GM12874 (cell line): ENCODE results near the gene IFI35.

Experiments used
- CTCF ChIP-seq: IDR thresholded peaks from 2 replicates; pipeline ENCODE4 v1.5.1; 2011; ENCODE audit warnings: low read depth, mild to moderate bottlenecking, control low read depth, low read length, moderate library complexity; ENCODE audit not compliant: insufficient read depth

The IFI35 gene

DNA sequence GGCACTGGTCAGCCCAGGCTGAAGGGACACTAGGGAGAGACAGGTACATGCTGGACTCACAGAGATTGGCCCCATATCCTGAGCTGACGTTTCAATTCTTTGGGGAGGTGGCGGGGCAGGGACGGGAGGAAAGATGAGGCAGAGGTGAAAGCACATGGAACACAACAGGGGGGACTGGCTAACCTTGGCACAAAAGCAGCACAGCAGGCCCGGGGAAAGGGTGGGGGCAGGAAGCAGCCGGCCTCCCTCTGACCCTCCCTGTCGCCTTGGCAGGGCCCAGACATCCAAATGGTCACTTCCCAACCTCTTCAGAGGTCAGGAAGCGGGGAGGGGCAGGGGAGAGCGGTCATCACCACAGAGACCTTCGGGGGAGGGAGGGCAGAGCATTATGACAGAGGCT lies 9.0 kb downstream of the IFI35 start:
- no peak for TF ChIP-seq CTCF

DNA sequence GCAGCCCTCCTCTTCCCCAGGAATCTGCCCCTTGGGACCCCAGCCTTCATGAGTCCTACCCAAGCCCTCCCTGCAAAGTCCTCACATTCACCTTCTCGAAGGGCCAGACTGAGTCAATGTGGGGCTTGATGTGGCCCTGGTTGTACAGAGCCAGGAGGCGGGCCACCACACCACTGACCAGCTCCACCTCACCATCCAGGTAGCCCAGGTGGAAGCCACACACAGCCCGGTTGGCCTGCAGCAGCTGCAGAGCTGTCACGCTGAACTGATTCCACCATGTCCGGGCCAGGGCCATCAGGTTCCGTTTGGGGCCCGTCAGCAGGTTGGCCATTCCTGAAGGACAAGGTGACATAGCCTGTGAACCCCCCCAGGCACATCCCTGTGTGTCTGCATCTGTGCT lies 9.6 kb downstream of the IFI35 start:
- no peak for TF ChIP-seq CTCF

DNA sequence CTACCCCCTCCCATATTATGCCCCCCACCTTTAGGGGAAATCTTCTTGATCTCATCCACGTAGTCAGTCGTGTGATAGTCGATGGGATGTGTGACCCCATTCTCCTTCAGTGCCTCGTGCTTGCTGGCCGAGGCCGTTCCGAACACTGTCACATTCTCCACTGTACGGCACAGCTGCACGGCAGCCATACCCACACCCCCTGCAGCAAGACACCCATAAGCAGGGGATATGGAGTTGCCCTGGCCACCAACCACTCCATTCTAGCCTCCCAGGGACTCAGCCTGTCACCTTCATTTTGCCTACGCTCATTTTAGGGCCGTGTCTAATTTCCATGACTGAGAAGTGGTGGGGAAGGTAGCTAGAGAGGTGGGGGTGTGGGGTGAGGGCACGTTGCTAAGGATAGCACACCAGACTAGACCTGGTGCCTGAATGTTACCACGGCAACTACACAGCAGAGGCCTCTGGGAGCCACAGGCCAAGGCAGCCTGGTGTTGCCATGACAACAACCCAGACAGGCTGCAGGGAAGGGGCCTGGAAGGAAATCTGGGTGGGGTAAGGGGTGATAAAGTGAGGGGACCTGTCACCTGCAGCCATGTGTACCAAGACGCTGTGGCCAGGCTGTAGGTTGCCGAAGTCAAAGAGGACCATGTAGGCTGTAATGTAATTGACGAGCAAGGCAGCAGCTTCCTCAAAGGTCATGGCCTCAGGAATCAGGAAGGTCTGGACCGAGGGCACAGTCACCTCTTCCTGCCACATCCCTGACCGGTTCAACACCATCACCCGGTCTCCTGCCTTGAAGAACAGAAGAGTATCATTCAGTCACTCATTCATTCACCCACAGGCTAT lies 11.6 kb downstream of the IFI35 start:
- TF ChIP-seq CTCF: no peak

GRCh38 chr17:43018932-43019331 lies 12.3 kb downstream of the IFI35 start:
- TF ChIP-seq CTCF: no peak

DNA sequence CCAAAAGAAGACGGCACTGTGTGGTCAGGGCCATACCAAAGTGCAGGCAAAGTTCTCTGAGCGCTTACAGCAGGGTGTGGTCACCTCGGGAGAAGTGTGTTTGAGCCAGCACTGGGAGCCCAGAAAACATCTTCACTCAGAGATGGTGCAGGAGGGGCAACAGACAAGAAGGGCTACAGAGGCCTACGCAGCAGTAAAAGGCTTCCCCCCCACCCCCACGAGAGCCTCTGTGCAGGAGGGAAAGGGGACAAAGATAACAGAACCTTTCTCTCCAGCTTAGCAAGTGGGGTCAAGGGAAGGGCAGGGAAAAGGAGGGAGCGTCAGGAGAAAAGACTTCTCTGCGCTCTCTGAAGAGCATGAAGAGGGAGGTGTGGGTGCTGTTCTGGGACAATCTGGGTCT lies 12.8 kb downstream of the IFI35 start:
- TF ChIP-seq CTCF: no peak

- TF ChIP-seq CTCF: no peak
Observed at GRCh38 chr17:43020030-43020621, 13.5 kb downstream of the IFI35 start.

- no peak for TF ChIP-seq CTCF
Observed at GRCh38 chr17:43020789-43021740, 14.5 kb downstream of the IFI35 start.
